Choroid plexus epithelial cell (primary cell): ENCODE data around the gene UNC13A.
"Not testable (repeated sequence)": the region's sequence is repeated elsewhere in the genome, so short reads cannot be mapped to it uniquely, and the experiment has no call there.

Source experiments
- DNase-seq: peaks from one replicate; pipeline ENCODE4 v3.0.0-alpha.2; 2010; ENCODE audit warnings: low read depth
- H3K4me3 ChIP-seq: 2 replicates; pipeline ENCODE4 v1.5.1; 2011; ENCODE audit warnings: low read depth, mild to moderate bottlenecking, control low read depth, low read length, moderate library complexity
- TF ChIP-seq, protein P1 (sequence below): conservative IDR thresholded peaks from 2 replicates; pipeline ENCODE4 v1.5.1; 2011; ENCODE audit warnings: low read depth, mild to moderate bottlenecking, control low read depth, inconsistent platforms, low read length, moderate library complexity

Gene UNC13A

DNA sequence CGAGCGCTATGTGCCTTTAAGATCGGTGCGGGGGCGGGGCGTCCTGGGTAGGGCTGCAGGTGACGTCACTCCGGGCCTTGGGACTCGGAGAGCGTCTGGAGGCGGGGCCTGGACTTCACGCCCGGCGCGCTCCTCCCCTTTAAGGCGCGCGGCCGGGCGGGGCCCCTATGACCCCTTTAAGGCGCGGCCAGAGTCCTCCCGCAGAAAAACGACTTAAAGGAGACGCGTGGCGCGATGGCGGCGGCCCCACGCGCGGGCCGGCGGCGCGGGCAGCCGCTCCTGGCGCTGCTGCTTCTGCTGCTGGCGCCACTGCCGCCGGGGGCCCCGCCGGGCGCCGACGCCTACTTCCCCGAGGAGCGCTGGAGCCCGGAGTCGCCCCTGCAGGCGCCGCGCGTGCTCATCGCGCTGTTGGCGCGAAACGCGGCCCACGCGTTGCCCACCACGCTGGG, 132.7 kb downstream of the UNC13A start, which contains the start of gene COLGALT1:
COLGALT1 (plus strand) TSS at position 170 of the 449 bp plus-strand sequence; CDS start at position 235, 65 bp downstream.
- peak; percentile 97 for DNase-seq
- TF ChIP-seq, protein P1, sequence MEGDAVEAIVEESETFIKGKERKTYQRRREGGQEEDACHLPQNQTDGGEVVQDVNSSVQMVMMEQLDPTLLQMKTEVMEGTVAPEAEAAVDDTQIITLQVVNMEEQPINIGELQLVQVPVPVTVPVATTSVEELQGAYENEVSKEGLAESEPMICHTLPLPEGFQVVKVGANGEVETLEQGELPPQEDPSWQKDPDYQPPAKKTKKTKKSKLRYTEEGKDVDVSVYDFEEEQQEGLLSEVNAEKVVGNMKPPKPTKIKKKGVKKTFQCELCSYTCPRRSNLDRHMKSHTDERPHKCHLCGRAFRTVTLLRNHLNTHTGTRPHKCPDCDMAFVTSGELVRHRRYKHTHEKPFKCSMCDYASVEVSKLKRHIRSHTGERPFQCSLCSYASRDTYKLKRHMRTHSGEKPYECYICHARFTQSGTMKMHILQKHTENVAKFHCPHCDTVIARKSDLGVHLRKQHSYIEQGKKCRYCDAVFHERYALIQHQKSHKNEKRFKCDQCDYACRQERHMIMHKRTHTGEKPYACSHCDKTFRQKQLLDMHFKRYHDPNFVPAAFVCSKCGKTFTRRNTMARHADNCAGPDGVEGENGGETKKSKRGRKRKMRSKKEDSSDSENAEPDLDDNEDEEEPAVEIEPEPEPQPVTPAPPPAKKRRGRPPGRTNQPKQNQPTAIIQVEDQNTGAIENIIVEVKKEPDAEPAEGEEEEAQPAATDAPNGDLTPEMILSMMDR: no peak
- peak within 1 kb of the TSS; percentile 96 for H3K4me3 ChIP-seq

DNA sequence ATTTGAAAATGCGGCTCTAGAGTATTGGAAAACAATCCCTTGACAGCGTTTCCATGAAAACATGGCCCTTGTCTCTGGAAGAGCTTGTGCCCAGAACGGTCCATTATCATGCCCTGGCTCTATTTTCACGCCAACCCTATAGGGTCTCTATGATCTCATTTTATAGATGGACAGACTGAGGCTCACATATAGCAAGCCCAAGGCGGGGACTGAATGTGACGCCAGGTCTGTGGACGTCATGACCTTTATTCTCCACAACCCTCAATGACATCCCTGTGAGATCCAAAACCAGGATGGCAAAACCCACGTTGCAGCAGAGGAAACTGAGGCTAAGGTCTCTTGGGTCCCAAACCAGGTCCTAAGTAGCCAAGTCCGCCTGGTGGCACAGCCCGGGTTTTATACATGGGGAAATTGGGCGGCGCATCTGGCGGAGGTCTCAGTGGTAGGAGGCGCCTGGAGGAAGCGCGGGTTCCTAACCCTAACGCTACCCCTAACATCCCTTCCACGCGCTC, 133.1 kb downstream of the UNC13A start:
- TF ChIP-seq, protein P1: no peak
- DNase-seq: no peak
- H3K4me3 ChIP-seq: peak overlapping the region; percentile 96

DNA sequence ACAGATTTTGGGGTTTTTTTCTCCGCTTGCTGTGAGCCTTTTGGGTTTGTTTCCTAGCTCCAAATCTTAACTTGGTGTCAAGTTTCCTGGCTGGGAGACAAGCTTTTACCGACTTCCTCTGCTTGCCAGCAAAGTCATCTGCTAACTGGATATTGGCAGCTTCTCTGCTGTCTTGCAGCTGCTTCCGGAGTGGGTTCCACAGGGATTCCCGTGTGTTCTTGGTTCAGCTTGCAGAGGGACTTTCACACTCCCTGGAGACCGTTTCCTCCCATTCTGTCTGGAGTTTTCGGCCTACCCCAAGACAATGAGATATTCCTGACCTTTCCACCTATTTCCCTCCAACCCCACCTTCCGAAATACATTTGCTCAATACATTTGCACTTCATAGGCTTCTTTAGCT, 134.9 kb downstream of the UNC13A start:
- TF ChIP-seq, protein P1: no peak
- peak; percentile 97 for DNase-seq
- H3K4me3 ChIP-seq: no peak overlapping the region

DNA sequence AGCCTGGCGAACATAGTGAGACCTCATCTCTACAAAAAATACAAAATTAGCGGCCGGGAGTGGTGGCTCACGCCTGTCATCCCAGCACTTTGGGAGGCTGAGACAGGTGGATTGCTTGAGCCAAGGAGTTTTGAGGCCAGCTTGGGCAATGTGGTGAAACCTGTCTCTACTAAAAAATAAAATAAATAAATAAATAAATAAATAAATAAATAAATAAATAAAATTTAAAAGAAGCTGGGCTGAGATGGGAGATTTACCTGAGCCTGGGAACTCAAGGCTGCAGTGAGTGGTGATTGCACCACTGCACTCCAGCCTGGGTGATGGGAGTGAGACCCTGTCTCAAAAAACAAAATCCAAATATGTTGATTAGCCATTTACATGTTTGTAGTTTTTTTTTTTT, 135.4 kb downstream of the UNC13A start:
- H3K4me3 ChIP-seq, DNase-seq: not testable (repeated sequence)
